ENCODE measurements around the gene MIA2. TPM values are rescaled to one million over a fixed set of nuclear protein-coding genes. Genes with fewer than 3 reads are reported as not detected.
A peak's percentile ranks its signal among the peaks of the same experiment; 100 is the strongest.
"Not testable (repeated sequence)": the region's sequence is repeated elsewhere in the genome, so short reads cannot be mapped to it uniquely, and the experiment has no call there.

MIA2 gene
- total RNA-seq, 2 experiments from 2014 or later, result 19.1 to 19.5 TPM

GRCh38 chr14:39219075-39219499 is 14.6 kb upstream of the MIA2 start:
- no peaks in the 10 kb centered on the region for H3K27me3 Mint-ChIP-seq
- H3K27ac Mint-ChIP-seq, result no peak overlapping the region
- H3K36me3 Mint-ChIP-seq, result no peaks in the 10 kb centered on the region
- H3K4me1 Mint-ChIP-seq, result peaks cover 19% of the 10 kb centered on the region
- no peak overlapping the region for H3K4me3 Mint-ChIP-seq
- DNase-seq, result no peak
- H3K9me3 Mint-ChIP-seq, result peaks cover 6% of the 10 kb centered on the region

- H3K4me1 Mint-ChIP-seq, result peaks cover 19% of the 10 kb centered on the region
- not testable (repeated sequence) for H3K27ac Mint-ChIP-seq, H3K9me3 Mint-ChIP-seq, H3K36me3 Mint-ChIP-seq, H3K4me3 Mint-ChIP-seq, DNase-seq, H3K27me3 Mint-ChIP-seq
These were observed 13.2 kb upstream of the MIA2 start for GRCh38 chr14:39220473-39220872.

- Mint-ChIP-seq H3K27me3 (no peaks in the 10 kb centered on the region), H3K27ac (peak overlapping the region; percentile 94), H3K4me1 (peaks cover 36% of the 10 kb centered on the region), H3K4me3 (no peak overlapping the region), H3K9me3 (no peaks in the 10 kb centered on the region), H3K36me3 (no peaks in the 10 kb centered on the region)
- no peak for DNase-seq
These were observed 5.7 kb upstream of the MIA2 start for GRCh38 chr14:39228044-39228443.

GRCh38 chr14:39228509-39229221 is 5.0 kb upstream of the MIA2 start:
- DNase-seq, result no peak
- no peaks in the 10 kb centered on the region for H3K36me3 Mint-ChIP-seq
- no peaks in the 10 kb centered on the region for H3K27me3 Mint-ChIP-seq
- peak overlapping the region; percentile 39 for H3K4me3 Mint-ChIP-seq
- H3K4me1 Mint-ChIP-seq, result peaks cover 38% of the 10 kb centered on the region
- no peaks in the 10 kb centered on the region for H3K9me3 Mint-ChIP-seq
- peak overlapping the region; percentile 94 for H3K27ac Mint-ChIP-seq

GRCh38 chr14:39229222-39229543 is 4.5 kb upstream of the MIA2 start:
- Mint-ChIP-seq H3K27me3 (no peaks in the 10 kb centered on the region), H3K36me3 (no peaks in the 10 kb centered on the region), H3K4me3 (no peak overlapping the region), H3K4me1 (peaks cover 40% of the 10 kb centered on the region), H3K27ac (peak overlapping the region; percentile 94), H3K9me3 (no peaks in the 10 kb centered on the region)
- peak; percentile 65 for DNase-seq

- H3K36me3 Mint-ChIP-seq, result no peaks in the 10 kb centered on the region
- no peak for DNase-seq
- H3K9me3 Mint-ChIP-seq, result no peaks in the 10 kb centered on the region
- peaks cover 40% of the 10 kb centered on the region for H3K4me1 Mint-ChIP-seq
- H3K4me3 Mint-ChIP-seq, result no peak overlapping the region
- peak overlapping the region; percentile 94 for H3K27ac Mint-ChIP-seq
- no peaks in the 10 kb centered on the region for H3K27me3 Mint-ChIP-seq
These were observed 4.1 kb upstream of the MIA2 start for GRCh38 chr14:39229601-39230110.

GRCh38 chr14:39230416-39231035 is 3.2 kb upstream of the MIA2 start:
- H3K27ac Mint-ChIP-seq, result peak overlapping the region; percentile 90
- no peak overlapping the region for H3K4me3 Mint-ChIP-seq
- DNase-seq, result peak; percentile 10
- peaks cover 40% of the 10 kb centered on the region for H3K4me1 Mint-ChIP-seq
- no peaks in the 10 kb centered on the region for H3K9me3 Mint-ChIP-seq
- no peaks in the 10 kb centered on the region for H3K27me3 Mint-ChIP-seq
- no peaks in the 10 kb centered on the region for H3K36me3 Mint-ChIP-seq

- peak; percentile 20 for DNase-seq
- not testable (repeated sequence) for H3K9me3 Mint-ChIP-seq, H3K27me3 Mint-ChIP-seq, H3K4me3 Mint-ChIP-seq, H3K36me3 Mint-ChIP-seq
- Mint-ChIP-seq H3K4me1 (peaks cover 40% of the 10 kb centered on the region), H3K27ac (peak overlapping the region; percentile 1)
These were observed 1.8 kb upstream of the MIA2 start for GRCh38 chr14:39231751-39232553.

GRCh38 chr14:39232554-39233415 is 930 bp upstream of the MIA2 start:
- no peak for DNase-seq
- Mint-ChIP-seq H3K4me3 (no peak overlapping the region), H3K9me3 (no peaks in the 10 kb centered on the region), H3K27ac (peak overlapping the region; percentile 42), H3K4me1 (peaks cover 40% of the 10 kb centered on the region), H3K36me3 (no peaks in the 10 kb centered on the region), H3K27me3 (no peaks in the 10 kb centered on the region)

- H3K36me3 Mint-ChIP-seq, H3K27ac Mint-ChIP-seq, H3K9me3 Mint-ChIP-seq, H3K27me3 Mint-ChIP-seq, H3K4me3 Mint-ChIP-seq, DNase-seq: not testable (repeated sequence)
- peaks cover 18% of the 10 kb centered on the region for H3K4me1 Mint-ChIP-seq
These were observed 1.3 kb downstream of the MIA2 start for GRCh38 chr14:39234986-39235385.

- not testable (repeated sequence) for H3K36me3 Mint-ChIP-seq, DNase-seq, H3K9me3 Mint-ChIP-seq, H3K27ac Mint-ChIP-seq, H3K4me3 Mint-ChIP-seq, H3K27me3 Mint-ChIP-seq
- peaks cover 16% of the 10 kb centered on the region for H3K4me1 Mint-ChIP-seq
These were observed 1.8 kb downstream of the MIA2 start for GRCh38 chr14:39235466-39235865.

GRCh38 chr14:39240769-39241168 is 7.1 kb downstream of the MIA2 start:
- H3K27me3 Mint-ChIP-seq, result no peaks in the 10 kb centered on the region
- H3K36me3 Mint-ChIP-seq, result no peaks in the 10 kb centered on the region

GRCh38 chr14:39241637-39242036 is 7.9 kb downstream of the MIA2 start:
- Mint-ChIP-seq H3K27ac (no peak overlapping the region), H3K27me3 (no peaks in the 10 kb centered on the region), H3K4me1 (no peaks in the 10 kb centered on the region), H3K9me3 (no peaks in the 10 kb centered on the region), H3K4me3 (no peak overlapping the region), H3K36me3 (no peaks in the 10 kb centered on the region)
- DNase-seq, result no peak

More at GRCh38 chr14:39240769-39241168, 7.1 kb downstream of the MIA2 start:
- Mint-ChIP-seq H3K4me3 (no peak overlapping the region), H3K4me1 (no peaks in the 10 kb centered on the region), H3K27ac (no peak overlapping the region), H3K9me3 (no peaks in the 10 kb centered on the region)
- DNase-seq, result no peak

- DNase-seq, result no peak
- Mint-ChIP-seq H3K4me1 (no peaks in the 10 kb centered on the region), H3K27ac (no peak overlapping the region), H3K4me3 (no peak overlapping the region), H3K9me3 (no peaks in the 10 kb centered on the region), H3K36me3 (no peaks in the 10 kb centered on the region), H3K27me3 (peaks cover 3% of the 10 kb centered on the region)
These were observed 10.1 kb downstream of the MIA2 start for GRCh38 chr14:39243831-39244230.

Data from activated naive CD8-positive, alpha-beta T cell treated with anti-CD3 and anti-CD28 coated beads for 36 hours (primary cell).